ENCODE measurements around the gene GOLGA7B.

The GOLGA7B gene

DNA sequence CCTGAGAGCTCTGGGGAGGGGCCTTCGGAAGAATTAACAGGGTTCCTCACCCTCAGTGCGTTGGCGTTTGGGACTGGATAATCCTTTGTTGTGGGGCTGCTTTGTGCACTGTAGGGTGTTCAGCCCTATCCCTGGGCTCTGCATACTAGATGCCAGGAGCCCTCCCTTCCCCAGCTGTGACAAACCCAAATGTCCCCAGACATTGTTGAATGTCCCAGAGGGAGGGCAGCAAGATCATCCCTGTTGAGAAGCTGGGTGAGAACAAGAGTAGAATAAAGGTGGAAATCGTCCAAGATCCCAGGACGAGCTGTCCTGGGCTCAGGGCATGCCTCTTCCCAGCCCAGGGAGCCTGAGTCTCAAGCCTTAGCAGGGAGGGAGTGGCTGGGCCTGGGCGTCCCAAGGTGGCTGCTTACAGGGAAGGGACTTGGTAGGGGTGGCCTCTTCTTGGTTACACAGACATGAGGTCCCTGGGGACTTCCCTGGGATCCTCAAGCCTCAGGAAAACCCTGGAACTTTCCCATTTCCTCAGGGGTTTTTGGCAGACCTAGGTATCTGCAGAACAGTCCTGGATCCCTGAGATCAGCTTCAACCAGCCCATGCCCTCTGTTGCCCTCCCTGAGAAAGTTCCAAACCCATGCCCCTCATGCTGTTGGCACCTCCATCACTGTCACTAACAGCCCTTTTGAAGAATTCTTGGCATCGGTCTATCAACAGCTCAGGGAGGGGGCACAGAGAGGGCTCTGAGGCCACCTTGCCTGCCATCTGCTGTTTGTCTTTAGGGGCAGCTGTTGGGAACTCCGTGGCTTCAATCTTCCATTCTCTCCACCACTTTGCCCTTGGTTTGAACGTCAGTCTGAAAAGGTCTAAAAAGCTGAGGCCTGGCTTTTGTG, 53.7 kb downstream of the GOLGA7B start:
- H3K27ac ChIP-seq (ENCODE audit: low read depth, low read length) = no peak overlapping the region
- no peaks in the 10 kb centered on the region for H3K9me3 ChIP-seq (ENCODE audit: control insufficient read depth, insufficient read depth, low read length)

DNA sequence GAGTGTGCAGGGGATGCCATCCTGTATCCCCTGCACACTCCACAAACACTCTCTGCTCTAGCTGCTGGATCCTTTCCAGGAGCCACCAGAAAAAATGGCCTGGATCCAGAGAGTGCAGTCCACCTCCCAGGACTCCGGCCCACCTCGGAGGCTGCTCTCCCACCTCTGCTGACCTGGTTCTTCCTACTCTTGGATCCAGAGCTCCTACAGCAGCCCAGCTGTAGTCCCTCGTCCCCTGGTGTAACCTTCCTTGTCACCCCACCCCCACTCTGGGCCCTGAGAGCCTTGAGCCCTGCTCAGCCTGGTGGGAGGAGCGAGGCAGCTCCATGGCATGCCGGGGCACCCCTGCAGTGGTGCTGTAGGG, 54.4 kb downstream of the GOLGA7B start:
- H3K79me2 ChIP-seq (ENCODE audit: control insufficient read depth, low read length) = no peaks in the 10 kb centered on the region
- TF ChIP-seq, protein P1, sequence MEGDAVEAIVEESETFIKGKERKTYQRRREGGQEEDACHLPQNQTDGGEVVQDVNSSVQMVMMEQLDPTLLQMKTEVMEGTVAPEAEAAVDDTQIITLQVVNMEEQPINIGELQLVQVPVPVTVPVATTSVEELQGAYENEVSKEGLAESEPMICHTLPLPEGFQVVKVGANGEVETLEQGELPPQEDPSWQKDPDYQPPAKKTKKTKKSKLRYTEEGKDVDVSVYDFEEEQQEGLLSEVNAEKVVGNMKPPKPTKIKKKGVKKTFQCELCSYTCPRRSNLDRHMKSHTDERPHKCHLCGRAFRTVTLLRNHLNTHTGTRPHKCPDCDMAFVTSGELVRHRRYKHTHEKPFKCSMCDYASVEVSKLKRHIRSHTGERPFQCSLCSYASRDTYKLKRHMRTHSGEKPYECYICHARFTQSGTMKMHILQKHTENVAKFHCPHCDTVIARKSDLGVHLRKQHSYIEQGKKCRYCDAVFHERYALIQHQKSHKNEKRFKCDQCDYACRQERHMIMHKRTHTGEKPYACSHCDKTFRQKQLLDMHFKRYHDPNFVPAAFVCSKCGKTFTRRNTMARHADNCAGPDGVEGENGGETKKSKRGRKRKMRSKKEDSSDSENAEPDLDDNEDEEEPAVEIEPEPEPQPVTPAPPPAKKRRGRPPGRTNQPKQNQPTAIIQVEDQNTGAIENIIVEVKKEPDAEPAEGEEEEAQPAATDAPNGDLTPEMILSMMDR (IDR thresholded peaks at IDR 0.05; ENCODE audit: low read depth, low read length, poor library complexity, severe bottlenecking) = no peak
- TF ChIP-seq EZH2phosphoT487 (IDR thresholded peaks at IDR 0.05; ENCODE audit: borderline replicate concordance, low read length) = no peak

More for the DNA sequence above, 53.7 kb downstream of the GOLGA7B start:
- Histone ChIP-seq H3K4me3 (ENCODE audit: low read length) (no peak overlapping the region), H3K36me3 (ENCODE audit: control insufficient read depth, low read length) (no peaks in the 10 kb centered on the region), H3K4me1 (ENCODE audit: control insufficient read depth, low read length) (no peaks in the 10 kb centered on the region), H4K20me1 (ENCODE audit: control insufficient read depth, insufficient read depth, low read depth, low read length) (no peaks in the 10 kb centered on the region), H3F3A (ENCODE audit: control insufficient read depth, insufficient read depth) (no peaks in the 10 kb centered on the region), H3K79me2 (ENCODE audit: control insufficient read depth, low read length) (no peaks in the 10 kb centered on the region), H3K9me2 (replicated peaks; ENCODE audit: control insufficient read depth, low read length) (no peaks in the 10 kb centered on the region), H3K27me3 (ENCODE audit: control insufficient read depth, low read length) (peaks cover 10% of the 10 kb centered on the region; the same call in 1 of the 2 replicates), H3K4me2 (ENCODE audit: low read length) (no peak overlapping the region)
- TF ChIP-seq EZH2phosphoT487 (IDR thresholded peaks at IDR 0.05; ENCODE audit: borderline replicate concordance, low read length) = no peak
- TF ChIP-seq, protein P1 (IDR thresholded peaks at IDR 0.05; ENCODE audit: low read depth, low read length, poor library complexity, severe bottlenecking) = no peak

DNA sequence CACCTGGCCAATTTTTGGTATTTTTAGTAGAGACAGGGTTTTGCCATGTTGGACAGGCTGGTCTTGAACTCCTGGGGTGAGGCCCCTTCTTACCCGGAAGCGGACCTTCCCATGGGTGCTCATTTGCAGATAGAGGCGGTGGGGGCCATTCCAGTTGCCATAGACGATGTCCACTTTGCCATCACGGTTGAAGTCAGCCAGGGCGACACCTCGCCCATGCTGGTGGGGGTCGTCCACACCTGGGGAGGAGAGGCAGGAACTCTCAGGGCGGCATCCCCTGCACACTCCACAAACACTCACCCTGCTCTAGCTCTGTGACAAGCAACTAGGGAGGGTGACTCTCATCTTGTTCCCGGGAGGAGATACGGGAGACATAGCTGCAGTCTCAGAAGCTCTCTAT, 54.9 kb downstream of the GOLGA7B start:
- Histone ChIP-seq H4K20me1 (ENCODE audit: control insufficient read depth, insufficient read depth, low read depth, low read length) (no peaks in the 10 kb centered on the region), H3K4me3 (ENCODE audit: low read length) (no peak overlapping the region), H3K79me2 (ENCODE audit: control insufficient read depth, low read length) (no peaks in the 10 kb centered on the region), H3K4me1 (ENCODE audit: control insufficient read depth, low read length) (no peaks in the 10 kb centered on the region), H3F3A (ENCODE audit: control insufficient read depth, insufficient read depth) (no peaks in the 10 kb centered on the region), H3K27me3 (ENCODE audit: control insufficient read depth, low read length) (peaks cover 10% of the 10 kb centered on the region; the same call in 1 of the 2 replicates), H3K27ac (ENCODE audit: low read depth, low read length) (no peak overlapping the region), H3K36me3 (ENCODE audit: control insufficient read depth, low read length) (no peaks in the 10 kb centered on the region), H3K4me2 (ENCODE audit: low read length) (no peak overlapping the region), H3K9me3 (ENCODE audit: control insufficient read depth, insufficient read depth, low read length) (no peaks in the 10 kb centered on the region), H3K9me2 (replicated peaks; ENCODE audit: control insufficient read depth, low read length) (no peaks in the 10 kb centered on the region)
- TF ChIP-seq, protein P1 (IDR thresholded peaks at IDR 0.05; ENCODE audit: low read depth, low read length, poor library complexity, severe bottlenecking) = no peak
- TF ChIP-seq EZH2phosphoT487 (IDR thresholded peaks at IDR 0.05; ENCODE audit: borderline replicate concordance, low read length) = no peak

More for the DNA sequence above, 54.4 kb downstream of the GOLGA7B start:
- H3K9me3 ChIP-seq (ENCODE audit: control insufficient read depth, insufficient read depth, low read length) = no peaks in the 10 kb centered on the region
- H3K4me1 ChIP-seq (ENCODE audit: control insufficient read depth, low read length) = no peaks in the 10 kb centered on the region
- H3K4me2 ChIP-seq (ENCODE audit: low read length) = no peak overlapping the region
- H3K9me2 ChIP-seq (replicated peaks; ENCODE audit: control insufficient read depth, low read length) = no peaks in the 10 kb centered on the region
- H3K27me3 ChIP-seq (ENCODE audit: control insufficient read depth, low read length) = peaks cover 10% of the 10 kb centered on the region; the same call in 1 of the 2 replicates
- no peak overlapping the region for H3K4me3 ChIP-seq (ENCODE audit: low read length)
- no peaks in the 10 kb centered on the region for H4K20me1 ChIP-seq (ENCODE audit: control insufficient read depth, insufficient read depth, low read depth, low read length)
- no peak overlapping the region for H3K27ac ChIP-seq (ENCODE audit: low read depth, low read length)
- H3K36me3 ChIP-seq (ENCODE audit: control insufficient read depth, low read length) = no peaks in the 10 kb centered on the region
- no peaks in the 10 kb centered on the region for H3F3A ChIP-seq (ENCODE audit: control insufficient read depth, insufficient read depth)

Measured in DOHH2 (cell line).